Neural cell (in vitro differentiated cells): ENCODE measurements around the gene KCNE3.

Experiments used
- EP300 ChIP-seq: fragments of 450-650 bp; conservative IDR thresholded peaks from 2 replicates; pipeline ENCODE4 v1.6.1; 2014; ENCODE audit warnings: antibody characterized with exemption, mild to moderate bottlenecking, moderate library complexity; ENCODE audit not compliant: poor library complexity, severe bottlenecking
- EZH2 ChIP-seq: fragments of 200-600, 300-800 bp; shearing (Covaris generic), sonication (generic); IDR thresholded peaks from 2 replicates; pipeline ENCODE4 v1.6.1; 2014; ENCODE audit warnings: antibody characterized with exemption, low read length, borderline replicate concordance, mild to moderate bottlenecking; ENCODE audit not compliant: insufficient read depth, poor library complexity, severe bottlenecking
- POLR2AphosphoS5 ChIP-seq: IDR thresholded peaks from 2 replicates; pipeline ENCODE4 v1.6.1; 2012
- TF ChIP-seq, protein P1 (sequence below): fragments of 450-650 bp; IDR thresholded peaks from 2 replicates; pipeline ENCODE4 v1.5.1; 2014; ENCODE audit warnings: antibody characterized with exemption, mild to moderate bottlenecking, moderate library complexity; ENCODE audit not compliant: poor library complexity, severe bottlenecking
- TF ChIP-seq, protein P2 (sequence below): IDR thresholded peaks from 2 replicates; pipeline ENCODE4 v1.6.1; 2012; ENCODE audit warnings: borderline replicate concordance

DNA sequence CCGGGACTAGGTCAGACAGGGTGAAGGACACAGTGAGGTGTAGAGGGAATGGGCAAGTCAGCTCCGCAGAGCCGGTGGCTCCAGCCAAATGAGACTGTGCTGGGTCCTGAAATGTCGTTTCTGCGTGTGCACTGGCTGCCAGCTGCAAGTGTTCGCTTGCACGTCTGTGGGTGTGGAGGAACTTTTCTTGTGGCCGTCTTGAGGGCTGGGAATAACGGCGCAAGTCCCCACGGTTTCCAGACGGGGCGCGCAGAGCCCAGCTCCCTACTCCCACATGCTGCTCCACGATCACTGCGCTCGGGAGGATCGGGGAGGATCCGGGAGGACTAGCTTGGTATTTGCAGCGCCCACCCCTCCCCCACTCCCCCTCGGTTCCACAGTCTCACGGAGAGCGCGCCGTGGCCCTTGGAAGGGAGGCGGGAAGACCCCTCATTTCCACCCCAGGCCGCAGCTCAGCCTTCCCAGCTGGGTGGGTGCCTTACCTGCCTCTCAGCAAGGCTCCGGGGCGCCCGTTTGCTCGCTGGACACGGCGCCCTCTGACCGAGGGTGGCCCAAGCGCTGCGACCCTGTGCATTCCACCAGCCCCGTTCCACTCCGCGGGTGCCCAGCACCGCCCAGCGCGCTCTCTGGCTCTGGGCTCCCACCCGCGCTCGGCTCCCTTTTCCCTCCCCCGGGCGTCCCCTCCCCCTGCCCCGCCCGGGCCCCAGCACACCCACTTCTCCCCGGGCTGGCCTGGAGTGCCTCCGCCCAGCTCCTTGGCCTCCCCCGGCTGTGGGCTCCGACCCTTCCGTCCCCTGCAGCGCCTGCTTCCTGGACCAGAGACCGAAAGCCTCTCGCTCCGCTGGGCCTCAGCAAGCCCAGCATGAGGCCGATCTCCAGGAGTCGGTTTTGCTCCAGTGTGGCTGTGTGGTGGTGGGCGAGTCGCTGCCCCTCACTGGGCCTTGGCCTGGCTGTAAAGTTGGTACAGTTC lies at the start of gene KCNE3:
- TF ChIP-seq, protein P1, sequence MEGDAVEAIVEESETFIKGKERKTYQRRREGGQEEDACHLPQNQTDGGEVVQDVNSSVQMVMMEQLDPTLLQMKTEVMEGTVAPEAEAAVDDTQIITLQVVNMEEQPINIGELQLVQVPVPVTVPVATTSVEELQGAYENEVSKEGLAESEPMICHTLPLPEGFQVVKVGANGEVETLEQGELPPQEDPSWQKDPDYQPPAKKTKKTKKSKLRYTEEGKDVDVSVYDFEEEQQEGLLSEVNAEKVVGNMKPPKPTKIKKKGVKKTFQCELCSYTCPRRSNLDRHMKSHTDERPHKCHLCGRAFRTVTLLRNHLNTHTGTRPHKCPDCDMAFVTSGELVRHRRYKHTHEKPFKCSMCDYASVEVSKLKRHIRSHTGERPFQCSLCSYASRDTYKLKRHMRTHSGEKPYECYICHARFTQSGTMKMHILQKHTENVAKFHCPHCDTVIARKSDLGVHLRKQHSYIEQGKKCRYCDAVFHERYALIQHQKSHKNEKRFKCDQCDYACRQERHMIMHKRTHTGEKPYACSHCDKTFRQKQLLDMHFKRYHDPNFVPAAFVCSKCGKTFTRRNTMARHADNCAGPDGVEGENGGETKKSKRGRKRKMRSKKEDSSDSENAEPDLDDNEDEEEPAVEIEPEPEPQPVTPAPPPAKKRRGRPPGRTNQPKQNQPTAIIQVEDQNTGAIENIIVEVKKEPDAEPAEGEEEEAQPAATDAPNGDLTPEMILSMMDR, result no peak
- no peak for TF ChIP-seq EZH2
- no peak for TF ChIP-seq EP300
- TF ChIP-seq, protein P2, sequence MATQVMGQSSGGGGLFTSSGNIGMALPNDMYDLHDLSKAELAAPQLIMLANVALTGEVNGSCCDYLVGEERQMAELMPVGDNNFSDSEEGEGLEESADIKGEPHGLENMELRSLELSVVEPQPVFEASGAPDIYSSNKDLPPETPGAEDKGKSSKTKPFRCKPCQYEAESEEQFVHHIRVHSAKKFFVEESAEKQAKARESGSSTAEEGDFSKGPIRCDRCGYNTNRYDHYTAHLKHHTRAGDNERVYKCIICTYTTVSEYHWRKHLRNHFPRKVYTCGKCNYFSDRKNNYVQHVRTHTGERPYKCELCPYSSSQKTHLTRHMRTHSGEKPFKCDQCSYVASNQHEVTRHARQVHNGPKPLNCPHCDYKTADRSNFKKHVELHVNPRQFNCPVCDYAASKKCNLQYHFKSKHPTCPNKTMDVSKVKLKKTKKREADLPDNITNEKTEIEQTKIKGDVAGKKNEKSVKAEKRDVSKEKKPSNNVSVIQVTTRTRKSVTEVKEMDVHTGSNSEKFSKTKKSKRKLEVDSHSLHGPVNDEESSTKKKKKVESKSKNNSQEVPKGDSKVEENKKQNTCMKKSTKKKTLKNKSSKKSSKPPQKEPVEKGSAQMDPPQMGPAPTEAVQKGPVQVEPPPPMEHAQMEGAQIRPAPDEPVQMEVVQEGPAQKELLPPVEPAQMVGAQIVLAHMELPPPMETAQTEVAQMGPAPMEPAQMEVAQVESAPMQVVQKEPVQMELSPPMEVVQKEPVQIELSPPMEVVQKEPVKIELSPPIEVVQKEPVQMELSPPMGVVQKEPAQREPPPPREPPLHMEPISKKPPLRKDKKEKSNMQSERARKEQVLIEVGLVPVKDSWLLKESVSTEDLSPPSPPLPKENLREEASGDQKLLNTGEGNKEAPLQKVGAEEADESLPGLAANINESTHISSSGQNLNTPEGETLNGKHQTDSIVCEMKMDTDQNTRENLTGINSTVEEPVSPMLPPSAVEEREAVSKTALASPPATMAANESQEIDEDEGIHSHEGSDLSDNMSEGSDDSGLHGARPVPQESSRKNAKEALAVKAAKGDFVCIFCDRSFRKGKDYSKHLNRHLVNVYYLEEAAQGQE, result no peak
- TF ChIP-seq POLR2AphosphoS5, result no peak
